ENCODE results near the gene LDLRAP1. TPM values are rescaled to one million over a fixed set of nuclear protein-coding genes. Genes with fewer than 3 reads are reported as not detected.

Gene LDLRAP1
- total RNA-seq, 2 donors from 2014 or later: 37.8 to 56.3 TPM

DNA sequence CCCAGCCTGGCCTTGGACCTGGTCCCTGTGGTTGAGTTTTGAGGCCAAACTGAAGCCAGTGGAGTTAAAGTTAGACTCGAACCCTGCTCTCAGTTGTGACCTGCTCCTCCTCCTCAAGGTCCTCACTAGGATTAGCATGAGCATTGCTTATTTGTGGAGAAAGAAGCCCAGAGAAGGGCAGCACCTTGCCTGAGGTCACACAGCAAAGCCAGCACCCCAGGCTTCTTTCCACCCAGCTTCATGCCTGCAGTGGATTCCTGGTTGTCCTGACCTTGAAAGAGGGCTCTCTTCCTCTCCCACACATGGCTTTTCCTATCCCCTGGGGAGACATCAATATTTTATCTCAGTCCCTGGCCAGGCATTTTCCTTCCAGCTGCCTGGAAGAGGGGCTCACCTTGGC, 2.8 kb downstream of the LDLRAP1 start:
- intact Hi-C loops (cut with DNase I): no loop called here
- Histone ChIP-seq H3K27me3 (replicated peaks; ENCODE audit: insufficient read depth) (no peaks in the 10 kb centered on the region), H3K9me3 (no peaks in the 10 kb centered on the region), H3K36me3 (no peaks in the 10 kb centered on the region), H3K27ac (no peak overlapping the region), H3K4me1 (replicated peaks) (no peaks in the 10 kb centered on the region), H3K4me3 (no peak overlapping the region)
- no peak for DNase-seq (ENCODE audit: low spot score)
- WGBS: 100% methylated on average over 1 of the region's 1 CpG
- TF ChIP-seq POLR2A (IDR thresholded peaks at IDR 0.05) (no peak), POLR2AphosphoS5 (IDR thresholded peaks at IDR 0.05) (no peak)
- TF ChIP-seq, protein P1, sequence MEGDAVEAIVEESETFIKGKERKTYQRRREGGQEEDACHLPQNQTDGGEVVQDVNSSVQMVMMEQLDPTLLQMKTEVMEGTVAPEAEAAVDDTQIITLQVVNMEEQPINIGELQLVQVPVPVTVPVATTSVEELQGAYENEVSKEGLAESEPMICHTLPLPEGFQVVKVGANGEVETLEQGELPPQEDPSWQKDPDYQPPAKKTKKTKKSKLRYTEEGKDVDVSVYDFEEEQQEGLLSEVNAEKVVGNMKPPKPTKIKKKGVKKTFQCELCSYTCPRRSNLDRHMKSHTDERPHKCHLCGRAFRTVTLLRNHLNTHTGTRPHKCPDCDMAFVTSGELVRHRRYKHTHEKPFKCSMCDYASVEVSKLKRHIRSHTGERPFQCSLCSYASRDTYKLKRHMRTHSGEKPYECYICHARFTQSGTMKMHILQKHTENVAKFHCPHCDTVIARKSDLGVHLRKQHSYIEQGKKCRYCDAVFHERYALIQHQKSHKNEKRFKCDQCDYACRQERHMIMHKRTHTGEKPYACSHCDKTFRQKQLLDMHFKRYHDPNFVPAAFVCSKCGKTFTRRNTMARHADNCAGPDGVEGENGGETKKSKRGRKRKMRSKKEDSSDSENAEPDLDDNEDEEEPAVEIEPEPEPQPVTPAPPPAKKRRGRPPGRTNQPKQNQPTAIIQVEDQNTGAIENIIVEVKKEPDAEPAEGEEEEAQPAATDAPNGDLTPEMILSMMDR (IDR thresholded peaks at IDR 0.05): no peak

DNA sequence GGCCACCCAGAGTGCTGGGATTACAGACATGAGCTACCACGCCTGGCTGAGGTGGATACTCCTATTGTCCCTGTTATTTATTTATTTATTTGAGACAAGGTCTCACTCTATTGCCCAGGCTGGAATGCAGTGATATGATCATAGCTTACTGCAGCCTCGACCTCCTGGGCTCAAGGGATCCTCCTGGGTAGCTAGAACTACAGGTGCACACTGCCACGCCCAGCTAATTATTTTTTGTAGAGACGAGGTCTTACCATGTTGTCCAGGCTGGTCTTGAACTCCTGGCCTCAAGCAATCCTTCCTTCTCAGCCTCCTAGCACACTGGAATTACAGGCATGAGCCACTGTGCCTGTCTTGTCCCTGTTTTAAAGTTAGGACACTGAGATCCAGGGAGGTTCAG, 5.2 kb downstream of the LDLRAP1 start:
- intact Hi-C loops (cut with DNase I): no loop called here
- H3K36me3 ChIP-seq: no peaks in the 10 kb centered on the region
- WGBS: 64% methylated on average over 4 of the region's 4 CpGs
- H3K9me3 ChIP-seq: no peaks in the 10 kb centered on the region
- no peak for DNase-seq (ENCODE audit: low spot score)
- no peaks in the 10 kb centered on the region for H3K4me1 ChIP-seq (replicated peaks)
- H3K27ac ChIP-seq: no peak overlapping the region
- TF ChIP-seq, protein P1 (IDR thresholded peaks at IDR 0.05): no peak
- TF ChIP-seq POLR2A (IDR thresholded peaks at IDR 0.05) (no peak), POLR2AphosphoS5 (IDR thresholded peaks at IDR 0.05) (no peak)
- no peak overlapping the region for H3K4me3 ChIP-seq
- no peaks in the 10 kb centered on the region for H3K27me3 ChIP-seq (replicated peaks; ENCODE audit: insufficient read depth)

DNA sequence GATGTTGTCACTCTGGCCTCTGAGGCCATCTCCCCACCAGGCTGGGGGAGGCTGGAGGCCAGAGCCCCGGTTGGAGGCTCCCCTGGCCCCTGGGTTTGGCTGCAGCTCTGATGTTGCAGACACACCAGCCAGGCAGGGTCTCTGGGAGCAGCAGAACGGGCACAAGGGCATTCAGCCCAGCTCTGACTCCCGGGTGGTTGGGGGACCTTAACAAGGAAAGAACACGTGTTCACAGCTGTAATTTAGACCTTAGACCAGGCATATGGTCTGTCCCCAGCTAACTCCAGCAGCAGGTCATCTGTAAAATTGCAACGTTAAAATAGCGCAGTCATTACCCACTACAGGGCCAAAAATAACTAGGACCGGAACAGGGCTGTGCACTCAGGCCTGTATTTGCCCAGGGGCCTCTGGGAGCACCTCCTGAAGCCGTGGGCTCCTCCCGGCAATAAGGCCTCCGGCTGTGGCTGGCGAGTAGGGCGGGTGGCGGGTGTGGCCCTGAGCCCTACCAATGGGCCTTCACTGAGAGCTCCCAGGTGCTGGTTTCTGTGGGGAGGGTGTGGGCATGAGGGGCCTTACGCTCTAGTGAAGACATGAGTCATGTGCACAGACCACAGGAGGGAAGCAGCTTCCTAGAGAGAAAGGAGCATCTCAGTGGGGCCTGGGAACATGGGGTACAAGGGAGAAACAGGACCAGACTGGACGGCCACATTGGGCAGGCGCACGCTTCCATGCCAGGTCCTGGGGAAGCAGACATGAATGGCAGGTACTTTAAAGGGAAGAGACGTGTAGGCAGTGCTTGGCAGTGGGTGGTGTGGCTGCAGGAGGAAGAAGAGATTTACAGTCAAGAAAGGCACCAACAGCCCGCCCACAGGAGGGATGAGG, 6.1 kb downstream of the LDLRAP1 start:
- DNase-seq (ENCODE audit: low spot score): no peak
- 71% methylated on average over 18 of the region's 19 CpGs for WGBS
- Histone ChIP-seq H3K4me3 (peak overlapping the region in 1 of 2 donors; percentile 1), H3K36me3 (no peaks in the 10 kb centered on the region), H3K27me3 (replicated peaks; ENCODE audit: insufficient read depth) (no peaks in the 10 kb centered on the region), H3K9me3 (no peaks in the 10 kb centered on the region), H3K4me1 (replicated peaks) (no peaks in the 10 kb centered on the region), H3K27ac (no peak overlapping the region)
- intact Hi-C loops (cut with DNase I): no loop called here
- no peak for TF ChIP-seq POLR2A (IDR thresholded peaks at IDR 0.05)
- no peak for TF ChIP-seq POLR2AphosphoS5 (IDR thresholded peaks at IDR 0.05)
- TF ChIP-seq, protein P1 (IDR thresholded peaks at IDR 0.05): no peak

DNA sequence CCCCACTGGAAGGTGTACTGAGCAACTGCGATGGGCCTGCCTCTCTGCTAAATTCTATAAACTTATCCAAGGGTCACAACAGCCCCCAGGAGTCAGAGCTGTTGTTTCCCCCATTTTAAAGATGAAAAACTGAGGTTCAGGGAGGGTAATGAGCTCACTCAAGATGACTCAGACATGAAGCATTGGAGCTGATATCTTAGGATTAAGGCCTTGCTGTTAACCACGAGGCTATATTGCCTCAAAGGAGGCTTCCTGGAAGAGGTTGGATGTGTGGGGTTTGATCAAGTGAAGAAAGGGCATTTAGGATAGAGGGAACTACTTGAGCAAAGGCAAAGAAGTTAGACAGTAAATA, 6.7 kb downstream of the LDLRAP1 start:
- no peak for DNase-seq (ENCODE audit: low spot score)
- no peaks in the 10 kb centered on the region for H3K9me3 ChIP-seq
- H3K4me1 ChIP-seq (replicated peaks): no peaks in the 10 kb centered on the region
- intact Hi-C loops (cut with DNase I): no loop called here
- no peaks in the 10 kb centered on the region for H3K36me3 ChIP-seq
- WGBS: 65% methylated on average over 2 of the region's 2 CpGs
- H3K4me3 ChIP-seq: peak overlapping the region in 1 of 2 donors; percentile 1
- no peak overlapping the region for H3K27ac ChIP-seq
- TF ChIP-seq, protein P1 (IDR thresholded peaks at IDR 0.05): no peak
- TF ChIP-seq POLR2A (IDR thresholded peaks at IDR 0.05) (no peak), POLR2AphosphoS5 (IDR thresholded peaks at IDR 0.05) (no peak)
- H3K27me3 ChIP-seq (replicated peaks; ENCODE audit: insufficient read depth): no peaks in the 10 kb centered on the region

Data from prostate gland (tissue), 2 donors.